ENCODE results near the gene SORCS2. TPM values are rescaled to one million over a fixed set of nuclear protein-coding genes. Genes with fewer than 3 reads are reported as not detected.

Gene SORCS2
- total and polyA plus RNA-seq, 2 of the 8 experiments (the other 6 are each of a cell fraction or from before 2014, with no cell fraction given): 0.36 to 1.8 TPM

DNA sequence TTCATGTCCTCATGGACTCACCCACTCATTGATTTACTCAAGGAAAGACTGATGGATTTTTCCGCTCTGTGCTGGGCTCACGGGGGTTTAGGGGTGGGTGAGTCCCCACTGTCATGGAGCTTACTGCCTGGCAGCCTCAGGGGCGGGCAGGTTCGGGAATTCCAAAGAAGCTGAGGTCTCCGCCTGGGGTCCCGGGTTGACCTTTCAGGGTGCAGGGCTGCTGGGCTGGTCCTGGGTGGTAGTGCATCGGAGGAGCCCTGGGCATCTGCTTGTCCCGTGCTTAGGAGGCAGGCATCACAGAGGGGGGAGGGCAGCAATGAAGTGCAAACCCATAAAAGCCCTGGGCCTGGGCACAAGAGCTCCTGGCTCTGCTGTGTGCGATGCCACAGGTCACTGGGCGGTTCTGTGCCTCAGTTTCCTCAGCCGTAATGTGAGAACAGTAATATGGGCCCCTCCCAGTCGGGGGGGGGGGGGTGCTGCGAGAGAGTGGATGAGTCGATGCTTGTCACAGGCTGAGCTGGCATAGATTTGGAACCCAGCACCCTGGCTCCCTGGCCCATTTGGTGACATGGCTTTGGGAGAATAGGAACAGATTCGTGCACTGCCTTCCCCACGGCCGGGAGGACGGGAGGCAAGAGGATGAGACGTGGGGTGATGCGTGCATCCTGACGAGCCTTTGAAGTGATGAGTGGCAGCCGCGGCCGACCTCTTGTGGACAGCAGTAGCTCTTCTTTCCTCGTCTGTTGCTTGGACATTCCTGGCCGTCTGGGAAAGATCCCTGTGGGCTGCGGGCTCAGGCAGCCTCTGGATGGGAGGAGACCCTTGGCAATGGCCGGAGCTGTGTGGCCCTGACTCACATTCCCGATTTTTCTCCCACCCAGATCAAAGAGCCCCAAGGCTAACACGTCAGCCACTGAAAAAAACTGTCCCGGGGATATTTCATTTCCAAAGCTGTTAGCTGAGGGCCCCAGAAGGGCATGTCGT is 200.4 kb downstream of the SORCS2 start:
- H4K5ac ChIP-seq (ENCODE audit: insufficient read length, low read depth, low read length): no peak overlapping the region
- peaks cover 0 to 3% of the 10 kb centered on the region in 2 experiments for H4K20me1 ChIP-seq (replicated peaks in 1 of 2; ENCODE audit: control insufficient read depth in 1 of 2, insufficient read depth in 2 of 2, low read length in 2 of 2)
- 0 out of 2 replicates have a peak, but pooled peaks cover 1% of the 10 kb centered on the region for H3K23me2 ChIP-seq (ENCODE audit: low read depth, low read length)
- no peak overlapping the region for H3K56ac ChIP-seq (replicated peaks; ENCODE audit: insufficient read length, low read depth, low read length)
- H2AFZ ChIP-seq (ENCODE audit: low read length): no peak overlapping the region
- no peak overlapping the region for H2BK5ac ChIP-seq (ENCODE audit: low read depth, low read length)
- H3K36me3 ChIP-seq (ENCODE audit: control insufficient read depth in 2 of 4, insufficient read depth in 4 of 4, low read length in 3 of 4): no peaks in the 10 kb centered on the region
- no peak overlapping the region for H3K4me2 ChIP-seq (ENCODE audit: insufficient read depth in 1 of 2, low read depth in 2 of 2, low read length in 2 of 2)
- 89% methylated on average over 31 of the region's 32 CpGs; no CpG with 5 or more reads in 1 of the 2 experiments for WGBS, 2 experiments (ENCODE audit: extremely low coverage in 1 of 2, insufficient coverage in 1 of 2, insufficient read length in 1 of 2, insufficient replicate concordance in 2 of 2, low coverage in 1 of 2, low lambda C conversion rate in 2 of 2, missing lambda C conversion rate in 1 of 2)
- H3K9me3 ChIP-seq (ENCODE audit: insufficient read depth in 2 of 2, low read depth in 1 of 2, low read length in 1 of 2): no peaks in the 10 kb centered on the region
- no peak overlapping the region for H2BK12ac ChIP-seq (ENCODE audit: low read depth, low read length)
- H3K79me1 ChIP-seq (ENCODE audit: low read depth, low read length): no peaks in the 10 kb centered on the region
- no peak overlapping the region for H3K4me3 ChIP-seq (ENCODE audit: extremely low read depth in 1 of 4, insufficient read depth in 2 of 4, low read depth in 3 of 4, low read length in 4 of 4)
- no peak overlapping the region for H2BK120ac ChIP-seq (replicated peaks; ENCODE audit: low read depth, low read length)
- no peak overlapping the region for H3K27ac ChIP-seq (ENCODE audit: low read depth, low read length)
- POLR2A ChIA-PET (ENCODE audit: partially characterized antibody): no interaction called here
- CTCF ChIA-PET (ENCODE audit: partially characterized antibody): interaction anchor here (0.6 to 1.9 kb wide), 6 partner anchors 26 to 258 kb away, joined by 3 to 6 read pairs (median 4); no protein-coding TSS in a partner anchor
- H3K9ac ChIP-seq (replicated peaks in 1 of 4; ENCODE audit: extremely low read depth in 1 of 4, low read depth in 3 of 4, low read length in 3 of 4): no peak overlapping the region
- no peak overlapping the region for H2BK20ac ChIP-seq (ENCODE audit: low read length)
- no peak overlapping the region for H2AK5ac ChIP-seq (ENCODE audit: low read depth, low read length)
- DNase-seq (ENCODE audit: low read depth in 1 of 2, low spot score in 2 of 2) (peak in 1 of 2 experiments; percentile 41), FAIRE-seq (no peak)
- no peak overlapping the region for H3K23ac ChIP-seq (ENCODE audit: insufficient read length)
- H2BK15ac ChIP-seq (ENCODE audit: low read length): no peak overlapping the region
- H3K79me2 ChIP-seq (ENCODE audit: control insufficient read depth in 1 of 2, insufficient read depth in 2 of 2, low read length in 2 of 2): no peaks in the 10 kb centered on the region
- H3K4me1 ChIP-seq (replicated peaks in 1 of 4; ENCODE audit: control insufficient read depth in 3 of 4, insufficient read depth in 4 of 4, low read length in 3 of 4): no peaks in the 10 kb centered on the region
- no peak overlapping the region for H3K18ac ChIP-seq (ENCODE audit: extremely low read depth, low read length)
- 0 out of 7 replicates have a peak, but pooled peaks cover 0 to 1% (median 0%) of the 10 kb centered on the region in 4 experiments for H3K27me3 ChIP-seq (replicated peaks in 1 of 4; ENCODE audit: control insufficient read depth in 3 of 4, extremely low read depth in 1 of 4, insufficient read depth in 3 of 4, low read length in 3 of 4)
- H4K8ac ChIP-seq (ENCODE audit: extremely low read depth, insufficient read depth, low read length): no peak overlapping the region; the same call in 1 of the 2 replicates
- no peak overlapping the region for H4K91ac ChIP-seq (replicated peaks; ENCODE audit: insufficient read length, low read length)
- no peak overlapping the region for H3K4ac ChIP-seq (replicated peaks; ENCODE audit: insufficient read length, low read depth, low read length)
- no peak overlapping the region for H3K14ac ChIP-seq (ENCODE audit: insufficient read length)
- TF ChIP-seq, protein P1, sequence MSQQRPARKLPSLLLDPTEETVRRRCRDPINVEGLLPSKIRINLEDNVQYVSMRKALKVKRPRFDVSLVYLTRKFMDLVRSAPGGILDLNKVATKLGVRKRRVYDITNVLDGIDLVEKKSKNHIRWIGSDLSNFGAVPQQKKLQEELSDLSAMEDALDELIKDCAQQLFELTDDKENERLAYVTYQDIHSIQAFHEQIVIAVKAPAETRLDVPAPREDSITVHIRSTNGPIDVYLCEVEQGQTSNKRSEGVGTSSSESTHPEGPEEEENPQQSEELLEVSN (IDR thresholded peaks at IDR 0.05): no peak
- no peak for TF ChIP-seq BRCA1 (IDR thresholded peaks at IDR 0.05; ENCODE audit: low read depth, low read length)
- no peak for TF ChIP-seq HDAC6 (IDR thresholded peaks at IDR 0.05; ENCODE audit: low read depth, low read length)
- no peak for TF ChIP-seq TCF12 (IDR thresholded peaks at IDR 0.05; ENCODE audit: low read depth, low read length)
- TF ChIP-seq JUN (IDR thresholded peaks at IDR 0.05; ENCODE audit: low read depth, low read length): no peak
- TF ChIP-seq, protein P2, sequence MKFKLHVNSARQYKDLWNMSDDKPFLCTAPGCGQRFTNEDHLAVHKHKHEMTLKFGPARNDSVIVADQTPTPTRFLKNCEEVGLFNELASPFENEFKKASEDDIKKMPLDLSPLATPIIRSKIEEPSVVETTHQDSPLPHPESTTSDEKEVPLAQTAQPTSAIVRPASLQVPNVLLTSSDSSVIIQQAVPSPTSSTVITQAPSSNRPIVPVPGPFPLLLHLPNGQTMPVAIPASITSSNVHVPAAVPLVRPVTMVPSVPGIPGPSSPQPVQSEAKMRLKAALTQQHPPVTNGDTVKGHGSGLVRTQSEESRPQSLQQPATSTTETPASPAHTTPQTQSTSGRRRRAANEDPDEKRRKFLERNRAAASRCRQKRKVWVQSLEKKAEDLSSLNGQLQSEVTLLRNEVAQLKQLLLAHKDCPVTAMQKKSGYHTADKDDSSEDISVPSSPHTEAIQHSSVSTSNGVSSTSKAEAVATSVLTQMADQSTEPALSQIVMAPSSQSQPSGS (IDR thresholded peaks at IDR 0.05; ENCODE audit: low read length): no peak
- TF ChIP-seq ZNF274 (IDR thresholded peaks at IDR 0.05; ENCODE audit: borderline replicate concordance, extremely low read depth, low read length): no peak
- no peak for TF ChIP-seq PHF8 (conservative IDR thresholded peaks at IDR 0.05; ENCODE audit: low read depth, low read length)
- no peak for TF ChIP-seq ASH2L (IDR thresholded peaks at IDR 0.05; ENCODE audit: low read length)
